EH (cell line): ENCODE measurements around the gene CTNNA2.

Experiments used
- DNase-seq: peaks from one replicate; pipeline ENCODE4 v3.0.0-alpha.2; 2015; ENCODE audit warnings: low read depth

CTNNA2 gene

GRCh38 chr2:80490964-80491363, 978.1 kb downstream of the CTNNA2 start:
- no peak for DNase-seq

GRCh38 chr2:80496346-80496745, 983.5 kb downstream of the CTNNA2 start:
- no peak for DNase-seq

GRCh38 chr2:80496775-80497174, 983.9 kb downstream of the CTNNA2 start:
- peak; percentile 82 for DNase-seq

GRCh38 chr2:80499095-80499494, 986.2 kb downstream of the CTNNA2 start:
- DNase-seq, result peak; percentile 65

- no peak for DNase-seq
These were observed 989.2 kb downstream of the CTNNA2 start for GRCh38 chr2:80501874-80502624.

GRCh38 chr2:80506563-80506962, 993.7 kb downstream of the CTNNA2 start:
- DNase-seq, result no peak

GRCh38 chr2:80510716-80511115, 997.9 kb downstream of the CTNNA2 start:
- DNase-seq, result no peak

GRCh38 chr2:80515964-80516363, 1003.1 kb downstream of the CTNNA2 start:
- DNase-seq, result no peak

GRCh38 chr2:80517316-80517715, 1004.5 kb downstream of the CTNNA2 start:
- no peak for DNase-seq

- no peak for DNase-seq
These were observed 1006.3 kb downstream of the CTNNA2 start for GRCh38 chr2:80519121-80519643.

GRCh38 chr2:80519699-80520291, 1006.9 kb downstream of the CTNNA2 start:
- DNase-seq, result no peak

- DNase-seq, result no peak
These were observed 1012.3 kb downstream of the CTNNA2 start for GRCh38 chr2:80525152-80525551.

GRCh38 chr2:80527119-80527518, 1014.3 kb downstream of the CTNNA2 start:
- no peak for DNase-seq

- DNase-seq, result no peak
These were observed 1016.8 kb downstream of the CTNNA2 start for GRCh38 chr2:80529466-80530165.

- no peak for DNase-seq
These were observed 1017.7 kb downstream of the CTNNA2 start for GRCh38 chr2:80530442-80531064.

- no peak for DNase-seq
These were observed 1018.5 kb downstream of the CTNNA2 start for GRCh38 chr2:80531319-80531718.

GRCh38 chr2:80545420-80546210, 1032.8 kb downstream of the CTNNA2 start:
- no peak for DNase-seq

GRCh38 chr2:80546766-80547165, 1033.9 kb downstream of the CTNNA2 start:
- no peak for DNase-seq

- DNase-seq, result no peak
These were observed 1034.5 kb downstream of the CTNNA2 start for GRCh38 chr2:80547344-80547743.

- no peak for DNase-seq
These were observed 1035.6 kb downstream of the CTNNA2 start for GRCh38 chr2:80548469-80548868.

- no peak for DNase-seq
These were observed 1037.0 kb downstream of the CTNNA2 start for GRCh38 chr2:80549901-80550300.

- DNase-seq, result no peak
These were observed 1047.5 kb downstream of the CTNNA2 start for GRCh38 chr2:80560326-80560725.
